Upper lobe of left lung (tissue), 4 donors: ENCODE data around the gene TFEB.

Experiments
- EP300 ChIP-seq, 4 donors: sonication (generic); formaldehyde crosslinking; IDR thresholded peaks; one replicate each; pipeline ENCODE4 v1.5.1; 2017; ENCODE audit warnings: antibody characterized with exemption in 4 of 4, control low read depth in 2 of 4
- TF ChIP-seq, protein P1 (sequence below), 6 experiments: fragments of 450-650 bp in 4 of 6; fragments of 200-600 bp in 2 of 6; sonication (generic) in 2 of 6; IDR thresholded peaks; one replicate each; pipeline ENCODE4 v1.5.1; 2016 to 2019; ENCODE audit warnings: antibody characterized with exemption in 6 of 6

GRCh38 chr6:41676431-41676830 lies 59.0 kb downstream of the TFEB start:
- TF ChIP-seq, protein P1, sequence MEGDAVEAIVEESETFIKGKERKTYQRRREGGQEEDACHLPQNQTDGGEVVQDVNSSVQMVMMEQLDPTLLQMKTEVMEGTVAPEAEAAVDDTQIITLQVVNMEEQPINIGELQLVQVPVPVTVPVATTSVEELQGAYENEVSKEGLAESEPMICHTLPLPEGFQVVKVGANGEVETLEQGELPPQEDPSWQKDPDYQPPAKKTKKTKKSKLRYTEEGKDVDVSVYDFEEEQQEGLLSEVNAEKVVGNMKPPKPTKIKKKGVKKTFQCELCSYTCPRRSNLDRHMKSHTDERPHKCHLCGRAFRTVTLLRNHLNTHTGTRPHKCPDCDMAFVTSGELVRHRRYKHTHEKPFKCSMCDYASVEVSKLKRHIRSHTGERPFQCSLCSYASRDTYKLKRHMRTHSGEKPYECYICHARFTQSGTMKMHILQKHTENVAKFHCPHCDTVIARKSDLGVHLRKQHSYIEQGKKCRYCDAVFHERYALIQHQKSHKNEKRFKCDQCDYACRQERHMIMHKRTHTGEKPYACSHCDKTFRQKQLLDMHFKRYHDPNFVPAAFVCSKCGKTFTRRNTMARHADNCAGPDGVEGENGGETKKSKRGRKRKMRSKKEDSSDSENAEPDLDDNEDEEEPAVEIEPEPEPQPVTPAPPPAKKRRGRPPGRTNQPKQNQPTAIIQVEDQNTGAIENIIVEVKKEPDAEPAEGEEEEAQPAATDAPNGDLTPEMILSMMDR (IDR thresholded peaks at IDR 0.05), result no peak
- TF ChIP-seq EP300 (IDR thresholded peaks at IDR 0.05), result no peak
